CD4-positive, alpha-beta T cell treated with Interleukin-15 for 1 hour (primary cell): ENCODE measurements around the gene GMDS.

ENCODE experiments used
- DNase-seq: peaks from one replicate; pipeline ENCODE4 v3.0.0-alpha.2; 2020

GMDS gene

GRCh38 chr6:1821164-1821512, 424.3 kb downstream of the GMDS start:
- no peak for DNase-seq

DNA sequence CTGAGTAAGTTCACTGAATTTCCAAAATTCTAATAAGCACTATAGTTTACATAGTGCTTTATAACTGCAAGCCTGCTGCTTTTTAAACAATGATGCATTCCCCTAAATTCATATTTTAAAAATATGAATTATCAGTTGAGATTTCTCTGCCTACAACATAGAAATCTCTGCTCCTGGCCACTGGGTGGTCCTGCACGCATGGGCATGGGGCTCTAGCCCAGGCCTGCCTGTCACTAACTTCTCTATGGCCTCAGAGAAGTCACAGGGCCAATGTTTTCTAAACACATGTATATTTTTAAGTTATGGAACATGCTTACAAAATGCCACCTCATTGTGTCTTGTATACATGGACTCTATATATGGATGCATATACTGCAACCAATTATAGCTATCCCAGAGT, 424.7 kb downstream of the GMDS start:
- no peak for DNase-seq

DNA sequence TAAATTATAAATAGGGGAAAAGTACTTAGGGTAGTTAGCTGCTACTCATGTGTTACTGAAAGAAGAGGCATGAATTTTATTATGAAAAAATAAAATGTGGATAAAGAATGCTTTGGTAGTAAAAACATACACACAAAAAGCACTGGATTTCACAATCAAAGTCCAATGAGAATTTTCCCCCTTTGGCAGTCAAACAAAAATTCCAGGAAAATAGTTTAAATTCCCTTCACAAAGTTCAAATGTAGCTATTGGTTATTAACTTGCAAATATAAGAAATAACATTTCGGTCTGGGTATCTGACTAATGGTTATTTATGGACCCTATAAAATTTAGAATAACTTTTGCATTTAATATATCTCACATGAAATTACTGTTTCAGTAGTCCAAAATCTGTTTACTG, 425.2 kb downstream of the GMDS start:
- DNase-seq: no peak

- no peak for DNase-seq
These were observed 426.4 kb downstream of the GMDS start for GRCh38 chr6:1819007-1819406.

DNA sequence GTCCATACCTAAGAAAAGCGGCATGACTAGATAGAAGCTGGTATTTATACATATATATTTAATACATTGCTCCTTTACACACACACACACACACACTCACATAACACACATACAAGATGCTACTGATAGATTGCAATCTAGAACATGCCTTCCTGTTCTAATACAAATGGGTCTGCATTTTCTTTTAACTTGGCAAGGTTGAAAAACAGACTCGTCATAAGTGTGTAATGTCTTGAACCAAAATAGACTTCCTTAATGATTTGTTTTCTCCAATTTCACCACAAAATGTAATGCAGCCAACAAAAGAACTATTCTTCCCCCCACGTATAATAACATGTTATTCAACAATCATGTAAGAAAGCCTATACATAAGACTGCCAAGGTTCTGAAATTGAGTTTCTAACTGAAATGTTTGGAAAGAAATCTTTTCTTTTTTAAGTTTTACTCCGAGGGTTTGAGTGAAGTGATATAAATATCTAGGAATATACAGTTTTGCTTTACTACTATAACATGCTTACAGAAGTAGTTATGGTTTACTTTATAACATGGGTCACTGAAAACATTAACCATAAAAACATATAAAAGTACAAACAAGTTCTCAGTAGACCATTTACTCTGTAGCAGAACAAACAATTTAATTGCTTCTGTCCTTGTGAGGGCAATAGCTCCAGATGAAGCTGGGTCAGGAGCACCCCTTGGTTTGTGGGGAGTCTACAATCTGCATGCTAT, 428.2 kb downstream of the GMDS start:
- DNase-seq: no peak

DNA sequence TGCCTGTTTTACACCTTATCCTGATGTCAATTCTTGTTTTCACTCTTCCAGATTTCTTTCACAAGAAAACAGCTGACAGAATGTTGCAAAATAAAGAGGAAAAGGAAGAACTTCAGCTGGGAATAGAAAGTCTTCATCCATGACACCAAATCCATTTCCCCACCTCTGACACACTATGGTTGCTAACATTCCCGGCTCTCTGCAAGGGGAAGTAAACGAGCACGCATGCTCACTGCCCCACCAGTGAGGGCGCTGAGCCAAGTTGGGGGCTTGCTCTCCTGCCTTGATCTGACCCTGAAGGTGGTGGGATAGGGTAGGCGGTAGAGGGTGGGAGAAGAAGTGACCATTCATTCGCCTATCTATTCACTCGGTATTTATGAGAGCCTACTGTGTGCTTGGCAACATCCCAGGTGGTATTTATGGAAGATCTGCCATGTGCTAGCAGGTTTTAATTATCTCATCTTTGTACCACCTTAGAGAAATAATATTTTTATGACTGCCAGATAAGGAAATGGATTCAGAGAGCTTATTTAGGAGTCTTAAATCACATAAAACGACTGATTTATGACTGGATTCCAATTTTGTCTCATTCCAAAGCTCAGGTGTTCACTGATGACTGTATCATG, 429.5 kb downstream of the GMDS start:
- no peak for DNase-seq

GRCh38 chr6:1814279-1814678, 431.1 kb downstream of the GMDS start:
- no peak for DNase-seq

DNA sequence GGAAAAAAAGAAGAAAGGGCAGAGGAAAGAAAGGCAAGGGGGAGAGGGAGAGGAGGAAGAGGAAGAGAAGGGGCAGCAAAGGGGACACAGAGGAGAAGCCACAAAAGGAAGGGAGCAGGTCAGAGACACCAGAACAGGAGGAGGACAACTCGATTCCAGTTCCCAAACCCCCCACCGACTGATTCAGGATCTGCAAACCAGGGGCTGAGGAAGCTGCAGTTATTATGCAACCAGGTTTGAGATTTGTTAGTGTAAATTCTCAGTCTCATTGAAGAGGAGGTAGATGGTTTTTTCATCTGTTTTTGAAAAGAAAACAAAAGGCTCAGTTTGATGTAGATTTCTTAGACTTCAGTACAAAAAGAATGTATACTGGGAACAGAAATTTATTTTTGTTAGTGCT, 432.9 kb downstream of the GMDS start:
- no peak for DNase-seq

DNA sequence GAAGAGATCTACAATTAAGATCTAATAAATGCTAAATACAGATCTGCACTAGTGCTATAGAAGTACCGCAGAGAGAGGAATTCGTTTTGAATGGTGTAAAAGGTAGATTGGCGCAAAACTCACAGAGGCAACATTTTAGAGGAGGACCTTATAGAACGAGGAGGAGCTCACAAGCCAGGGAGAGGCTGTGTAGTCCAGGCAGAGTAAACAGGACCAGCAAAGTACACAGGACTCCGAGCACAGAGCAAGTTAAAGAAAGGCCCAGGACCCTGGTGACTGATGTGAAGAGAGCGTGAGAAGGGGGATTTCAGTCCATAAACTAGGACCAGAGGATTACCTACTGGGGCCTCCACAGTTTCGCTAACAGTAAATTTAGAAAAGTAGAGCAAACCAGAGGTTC, 433.4 kb downstream of the GMDS start:
- no peak for DNase-seq

DNA sequence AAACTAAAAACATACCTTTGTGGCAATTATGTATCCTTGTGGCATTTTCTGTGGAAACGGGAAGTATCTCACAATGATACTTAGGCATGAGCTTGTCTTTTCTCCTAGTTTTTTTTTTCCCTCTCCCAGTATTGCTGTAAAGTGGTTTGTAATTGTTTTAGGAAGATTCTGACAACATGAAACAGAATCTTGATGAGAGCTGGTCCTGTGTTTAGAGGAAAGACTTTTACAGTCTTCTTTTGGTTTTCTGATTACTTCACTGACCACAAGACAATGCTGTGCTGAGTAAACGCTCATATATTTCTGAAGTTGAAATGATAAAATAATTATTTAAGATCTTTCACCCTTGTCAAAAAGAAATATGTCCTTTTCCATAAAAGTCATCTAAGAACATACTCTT, 434.5 kb downstream of the GMDS start:
- no peak for DNase-seq

DNA sequence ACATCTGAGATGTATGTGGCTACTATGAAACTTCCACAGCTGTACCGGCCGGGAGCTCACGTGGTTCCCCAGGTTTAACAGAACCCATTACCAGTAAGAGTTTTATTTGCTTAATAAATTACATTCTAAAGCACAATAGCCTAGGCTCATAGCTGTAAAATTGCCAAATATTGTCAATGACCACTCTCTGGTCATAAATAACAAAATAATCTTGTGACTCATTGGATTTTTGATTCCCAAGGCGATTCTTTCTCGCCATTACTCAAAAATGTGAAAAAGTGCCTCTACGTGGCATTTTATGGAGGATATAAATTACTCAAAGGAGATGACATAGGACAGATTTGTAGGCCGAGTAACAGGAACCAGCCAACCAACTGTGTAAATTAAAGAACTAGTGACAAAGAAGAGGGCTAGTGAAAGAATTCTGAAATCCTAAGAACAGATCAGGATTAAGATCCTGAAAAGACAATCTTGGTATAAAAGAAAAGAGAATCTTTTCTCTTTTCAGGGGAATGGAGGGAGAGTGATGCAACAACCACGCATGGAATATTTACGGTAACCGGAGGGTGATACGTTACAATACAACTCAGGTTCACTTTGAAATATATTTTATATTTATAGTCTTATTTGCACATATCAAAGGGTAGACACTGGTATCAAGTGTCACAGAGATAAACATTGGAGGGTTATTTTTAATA, 436.0 kb downstream of the GMDS start:
- DNase-seq: no peak

- no peak for DNase-seq
These were observed 438.5 kb downstream of the GMDS start for GRCh38 chr6:1806935-1807334.

DNA sequence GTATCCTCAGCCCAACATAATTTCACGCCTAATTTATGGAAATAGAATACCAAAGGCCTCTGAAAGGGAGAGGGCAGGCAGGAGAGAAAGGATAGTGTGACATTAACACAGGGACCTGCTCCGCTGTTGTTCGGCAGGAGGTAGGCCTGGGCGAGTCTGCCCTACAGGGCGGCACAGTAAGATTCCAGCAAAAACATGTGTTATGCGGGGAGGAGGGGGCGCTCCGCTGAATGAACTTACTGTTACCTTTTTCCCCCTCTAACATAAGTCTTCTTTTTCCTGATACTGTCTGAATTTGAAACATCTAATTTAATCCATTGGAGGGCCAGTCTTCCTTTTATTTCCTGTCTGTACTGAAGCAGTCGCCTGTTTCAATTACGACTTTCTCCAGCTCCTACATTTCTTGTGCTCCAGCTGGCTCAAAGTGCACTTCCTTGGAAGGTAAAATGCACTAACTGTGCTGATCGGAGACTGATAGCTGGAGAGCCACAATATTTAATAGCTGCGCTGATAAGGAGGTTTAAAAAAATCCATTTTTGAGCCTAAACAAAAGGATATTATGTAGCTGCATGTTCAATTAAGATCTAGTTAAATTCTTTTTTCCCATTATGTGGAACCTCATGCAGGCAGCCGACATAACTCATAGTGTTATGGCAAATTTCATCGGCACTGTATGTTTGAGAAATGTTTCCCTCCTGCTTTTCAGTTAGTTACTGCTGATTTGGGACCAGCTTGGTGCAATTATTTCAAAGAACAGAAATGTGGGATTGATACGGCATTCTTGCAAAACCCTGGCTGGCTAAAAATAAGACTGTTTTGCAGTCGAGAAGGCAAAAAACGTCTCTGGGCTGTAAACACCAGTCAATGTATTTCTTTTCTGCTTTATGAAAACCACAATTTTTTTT, 442.7 kb downstream of the GMDS start:
- no peak for DNase-seq

GRCh38 chr6:1801401-1801800, 444.0 kb downstream of the GMDS start:
- DNase-seq: no peak

DNA sequence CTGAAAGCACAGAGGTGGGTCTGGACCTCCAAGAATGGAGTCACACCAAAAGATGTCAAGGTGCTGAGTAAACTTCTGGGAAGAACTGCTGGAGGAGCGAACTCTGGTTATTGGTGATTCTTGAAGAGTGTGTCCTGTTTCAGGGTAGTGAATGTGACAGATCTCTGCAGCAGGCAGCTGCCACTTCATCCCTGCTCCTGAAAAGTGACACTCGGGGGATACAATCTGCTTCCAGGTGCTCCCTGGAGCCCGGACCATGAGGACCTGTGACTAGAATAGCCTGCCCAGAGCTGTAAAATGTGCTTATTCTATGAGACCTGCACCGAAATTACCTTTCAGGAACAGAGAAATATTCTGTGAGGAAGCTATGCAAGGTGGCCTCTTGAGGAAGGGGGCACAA, 444.6 kb downstream of the GMDS start:
- no peak for DNase-seq

DNA sequence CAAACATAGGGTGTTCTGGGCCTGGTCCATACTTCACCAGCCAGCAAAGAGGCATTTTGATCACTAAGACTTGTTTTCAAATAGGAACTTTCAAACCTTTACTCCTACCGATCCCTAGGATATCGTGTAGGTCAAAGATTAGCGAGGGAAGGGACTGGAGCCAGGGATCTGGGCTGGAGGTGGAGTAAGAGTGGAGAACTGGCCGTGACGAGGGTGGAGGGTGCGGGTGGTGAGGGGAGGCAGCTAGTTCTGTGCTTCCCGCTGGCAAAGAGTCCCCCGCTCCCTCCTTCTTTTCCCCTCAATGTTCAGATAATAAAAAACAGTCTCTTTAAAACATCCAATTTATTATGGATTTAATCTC, 446.5 kb downstream of the GMDS start:
- no peak for DNase-seq

- DNase-seq: no peak
These were observed 447.0 kb downstream of the GMDS start for GRCh38 chr6:1798303-1798964.

DNA sequence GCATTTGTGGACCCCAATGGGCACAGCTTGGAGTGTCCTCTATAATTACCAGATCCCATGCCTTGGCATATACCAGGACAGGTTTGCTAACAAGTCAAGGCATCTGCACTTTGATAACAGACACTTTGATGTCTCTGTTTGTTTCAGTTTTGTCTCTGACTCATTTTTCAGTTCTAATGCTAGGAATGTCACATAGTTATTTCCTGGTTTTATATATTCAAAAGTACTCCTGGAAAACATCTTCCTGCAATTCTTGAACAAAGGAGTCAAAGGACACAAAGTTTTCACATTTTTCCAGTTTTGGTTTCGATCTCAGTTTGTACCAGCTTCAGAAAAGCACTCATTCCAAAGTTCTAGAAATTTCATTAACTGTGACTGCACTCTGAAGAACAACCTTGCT, 447.6 kb downstream of the GMDS start:
- DNase-seq: no peak

DNA sequence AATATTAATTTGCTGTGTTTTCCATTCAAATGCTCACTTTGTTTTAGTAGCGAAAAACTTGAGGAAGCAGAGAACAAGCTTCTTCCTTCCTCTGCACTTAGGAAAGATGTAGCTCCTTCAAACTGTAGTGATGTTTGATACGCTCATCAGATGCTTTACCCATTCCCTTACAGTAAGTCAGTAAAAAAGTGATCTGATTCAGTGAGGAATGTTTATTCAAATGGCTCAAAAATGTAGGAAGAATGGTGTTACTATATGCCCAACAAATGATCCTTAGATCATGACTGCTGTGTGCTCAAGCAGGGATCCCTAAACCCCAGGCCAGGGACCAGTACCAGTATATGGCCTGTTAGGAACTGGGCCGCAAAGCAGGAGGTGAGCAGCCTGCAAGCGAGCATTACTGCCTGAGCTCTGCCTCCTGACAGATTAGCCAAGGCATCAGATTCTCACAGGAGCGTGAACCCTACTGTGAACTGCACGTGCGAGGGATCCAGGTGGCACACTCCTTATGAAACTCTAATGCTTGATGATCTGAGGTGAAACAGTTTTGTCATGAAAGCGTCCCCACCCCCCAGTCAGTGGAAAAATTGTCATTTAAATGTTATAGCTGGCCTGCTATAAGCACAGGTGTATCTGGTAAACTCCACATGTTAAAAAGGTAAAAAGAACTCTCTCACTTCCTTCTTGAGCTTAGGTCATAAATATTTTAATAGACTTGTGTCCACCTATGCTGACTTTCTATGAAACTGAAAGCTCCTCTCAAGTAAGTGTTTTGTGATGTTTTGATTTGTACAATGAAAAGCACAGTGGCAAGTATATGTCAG, 448.5 kb downstream of the GMDS start:
- no peak for DNase-seq

- DNase-seq: no peak
These were observed 449.5 kb downstream of the GMDS start for GRCh38 chr6:1795910-1796309.

DNA sequence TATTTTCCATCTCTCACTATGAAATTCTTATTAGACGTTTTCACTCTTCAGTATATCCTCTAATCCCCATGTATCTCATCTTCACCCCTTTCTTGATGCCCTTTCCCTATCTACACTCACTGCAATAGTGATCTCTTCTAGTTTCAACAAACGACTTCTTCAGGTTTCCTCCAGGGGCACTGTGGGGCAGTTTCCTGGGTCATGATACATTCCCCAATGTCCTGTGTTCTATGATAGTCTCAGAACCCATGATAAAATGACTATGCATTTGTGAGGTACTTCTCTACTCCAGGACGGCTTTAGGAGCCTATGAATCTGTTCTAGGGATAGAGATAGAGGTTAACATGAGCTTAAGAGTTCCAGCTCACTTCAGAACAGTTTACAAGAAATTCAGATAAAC, 452.4 kb downstream of the GMDS start:
- no peak for DNase-seq

GRCh38 chr6:1790684-1791083, 454.7 kb downstream of the GMDS start:
- DNase-seq: no peak
